Prostate gland (tissue), 2 donors: ENCODE data around the gene BTBD19. TPM values are rescaled to one million over a fixed set of nuclear protein-coding genes. Genes with fewer than 3 reads are reported as not detected.
"Not testable (repeated sequence)": the region's sequence is repeated elsewhere in the genome, so short reads cannot be mapped to it uniquely, and the experiment has no call there.

ENCODE experiments used
- DNase-seq: peaks from one replicate; pipeline ENCODE4 v3.0.0-alpha.2; 2019; ENCODE audit warnings: low spot score
- H3K27ac ChIP-seq, 2 donors: fragments of 200-600 bp; sonication (generic); 2 replicates each; pipeline ENCODE4 v1.5.1; 2017 to 2019
- H3K27me3 ChIP-seq: fragments of 200-600 bp; sonication (generic); replicated peaks from 2 replicates; pipeline ENCODE4 v1.5.1; 2019; ENCODE audit not compliant: insufficient read depth
- H3K36me3 ChIP-seq, 2 donors: fragments of 200-600 bp; sonication (generic); 1 replicate in 1 of 2; 2 replicates in 1 of 2; pipeline versions ENCODE4 v1.5.1 to v1.8.1; 2017 to 2019
- H3K4me1 ChIP-seq: fragments of 200-600 bp; sonication (generic); replicated peaks from 2 replicates; pipeline ENCODE4 v1.5.1; 2019
- H3K4me3 ChIP-seq, 2 donors: fragments of 200-600 bp; sonication (generic); 2 replicates each; pipeline ENCODE4 v1.5.1; 2017 to 2019
- H3K9me3 ChIP-seq: fragments of 200-600 bp; sonication (generic); 2 replicates; pipeline ENCODE4 v1.5.1; 2017
- POLR2A ChIP-seq: fragments of 450-650 bp; IDR thresholded peaks from one replicate; pipeline ENCODE4 v1.6.1; 2016; ENCODE audit warnings: antibody characterized with exemption, mild to moderate bottlenecking
- POLR2AphosphoS5 ChIP-seq: sonication (generic); formaldehyde crosslinking; IDR thresholded peaks from one replicate; pipeline ENCODE4 v1.6.1; 2017; ENCODE audit warnings: antibody characterized with exemption
- WGBS: methylation state at CpG from one replicate; pipeline ENCODE4 v1.1.5; 2018; 5-methylcytosine and 5-hydroxymethylcytosine counted together
- intact Hi-C: fragments of 100-400 bp; cut with DNase I; formaldehyde crosslinking; loops from one replicate; pipeline ENCODE4 v1.14.2; 2022
- total RNA-seq, 2 donors: library from RNA; depleted of rRNA; stranded (reverse); fragments of >200 nt; gene quantifications; one replicate each; pipeline ENCODE4 v1.1.0, GENCODE V29; 2016
- TF ChIP-seq, protein P1 (sequence below), 4 experiments: fragments of 200-600 bp in 2 of 4; fragments of 450-650 bp in 2 of 4; sonication (generic) in 2 of 4; IDR thresholded peaks; 1 replicate in 3 of 4; 2 replicates in 1 of 4; pipeline ENCODE4 v1.5.1; 2016 to 2019; ENCODE audit warnings: antibody characterized with exemption in 4 of 4, mild to moderate bottlenecking in 2 of 4, moderate library complexity in 2 of 4

Gene BTBD19
- total RNA-seq, 2 donors from 2014 or later: 0.50 to 10.5 TPM

DNA sequence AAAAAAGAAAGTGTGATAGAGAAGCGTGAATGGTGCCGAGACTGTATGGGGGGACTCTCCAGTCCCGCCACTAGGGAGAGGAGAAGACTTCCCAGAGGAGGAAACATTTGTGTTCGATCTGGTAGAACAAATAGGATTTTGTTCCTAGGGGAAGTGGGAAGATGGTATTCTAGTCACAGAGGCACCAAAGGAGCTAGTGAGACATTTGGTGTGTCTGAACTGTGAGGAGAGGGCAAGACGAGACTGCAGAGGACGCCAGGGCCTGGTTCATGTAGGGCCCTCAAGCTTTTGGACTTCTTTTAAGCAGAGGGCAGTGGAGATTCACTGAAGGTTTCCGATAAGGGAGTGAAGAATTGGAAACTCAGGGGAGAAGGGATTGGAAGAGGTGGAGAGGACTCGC, 2.9 kb downstream of the BTBD19 start:
- no peak for TF ChIP-seq POLR2AphosphoS5
- no peak for TF ChIP-seq POLR2A
- TF ChIP-seq, protein P1, sequence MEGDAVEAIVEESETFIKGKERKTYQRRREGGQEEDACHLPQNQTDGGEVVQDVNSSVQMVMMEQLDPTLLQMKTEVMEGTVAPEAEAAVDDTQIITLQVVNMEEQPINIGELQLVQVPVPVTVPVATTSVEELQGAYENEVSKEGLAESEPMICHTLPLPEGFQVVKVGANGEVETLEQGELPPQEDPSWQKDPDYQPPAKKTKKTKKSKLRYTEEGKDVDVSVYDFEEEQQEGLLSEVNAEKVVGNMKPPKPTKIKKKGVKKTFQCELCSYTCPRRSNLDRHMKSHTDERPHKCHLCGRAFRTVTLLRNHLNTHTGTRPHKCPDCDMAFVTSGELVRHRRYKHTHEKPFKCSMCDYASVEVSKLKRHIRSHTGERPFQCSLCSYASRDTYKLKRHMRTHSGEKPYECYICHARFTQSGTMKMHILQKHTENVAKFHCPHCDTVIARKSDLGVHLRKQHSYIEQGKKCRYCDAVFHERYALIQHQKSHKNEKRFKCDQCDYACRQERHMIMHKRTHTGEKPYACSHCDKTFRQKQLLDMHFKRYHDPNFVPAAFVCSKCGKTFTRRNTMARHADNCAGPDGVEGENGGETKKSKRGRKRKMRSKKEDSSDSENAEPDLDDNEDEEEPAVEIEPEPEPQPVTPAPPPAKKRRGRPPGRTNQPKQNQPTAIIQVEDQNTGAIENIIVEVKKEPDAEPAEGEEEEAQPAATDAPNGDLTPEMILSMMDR (IDR thresholded peaks at IDR 0.05): no peak
- 80% methylated on average over 8 of the region's 8 CpGs for WGBS
- Histone ChIP-seq H3K27me3 (no peaks in the 10 kb centered on the region), H3K9me3 (no peaks in the 10 kb centered on the region), H3K4me1 (peaks cover 10% of the 10 kb centered on the region), H3K36me3 (no peaks in the 10 kb centered on the region), H3K27ac (no peak overlapping the region), H3K4me3 (no peak overlapping the region)
- intact Hi-C loops: no loop called here
- DNase-seq: no peak

- DNase-seq: no peak
- H3K4me1 ChIP-seq: peaks cover 8% of the 10 kb centered on the region
- no peaks in the 10 kb centered on the region for H3K27me3 ChIP-seq
- H3K9me3 ChIP-seq: no peaks in the 10 kb centered on the region
- WGBS: 53% methylated on average over 47 of the region's 48 CpGs
- no peaks in the 10 kb centered on the region for H3K36me3 ChIP-seq
- TF ChIP-seq POLR2AphosphoS5: no peak
- TF ChIP-seq, protein P1 (IDR thresholded peaks at IDR 0.05): no peak
- no peak for TF ChIP-seq POLR2A
- intact Hi-C loops: no loop called here
- peak overlapping the region; percentile 70 to 79 for H3K27ac ChIP-seq
- H3K4me3 ChIP-seq: peak overlapping the region; percentile 34 to 43
These were observed 4.7 kb downstream of the BTBD19 start for GRCh38 chr1:44812822-44813543.

- H3K36me3 ChIP-seq, DNase-seq, H3K27ac ChIP-seq, H3K4me1 ChIP-seq, H3K9me3 ChIP-seq, H3K4me3 ChIP-seq, intact Hi-C loops, H3K27me3 ChIP-seq: not testable (repeated sequence)
- WGBS: 87% methylated on average over 9 of the region's 9 CpGs
These were observed 7.6 kb downstream of the BTBD19 start for GRCh38 chr1:44815926-44816325.

GRCh38 chr1:44817307-44817706, 9.0 kb downstream of the BTBD19 start:
- Histone ChIP-seq H3K4me3 (no peak overlapping the region), H3K4me1 (no peaks in the 10 kb centered on the region), H3K27me3 (no peaks in the 10 kb centered on the region), H3K27ac (no peak overlapping the region), H3K36me3 (no peaks in the 10 kb centered on the region), H3K9me3 (no peaks in the 10 kb centered on the region)
- no peak for DNase-seq
- intact Hi-C loops: no loop called here
- TF ChIP-seq POLR2AphosphoS5: no peak
- TF ChIP-seq POLR2A: no peak
- TF ChIP-seq, protein P1 (IDR thresholded peaks at IDR 0.05): no peak
- whole genome bisulfite sequencing: 83% methylated on average over 2 of the region's 2 CpGs

DNA sequence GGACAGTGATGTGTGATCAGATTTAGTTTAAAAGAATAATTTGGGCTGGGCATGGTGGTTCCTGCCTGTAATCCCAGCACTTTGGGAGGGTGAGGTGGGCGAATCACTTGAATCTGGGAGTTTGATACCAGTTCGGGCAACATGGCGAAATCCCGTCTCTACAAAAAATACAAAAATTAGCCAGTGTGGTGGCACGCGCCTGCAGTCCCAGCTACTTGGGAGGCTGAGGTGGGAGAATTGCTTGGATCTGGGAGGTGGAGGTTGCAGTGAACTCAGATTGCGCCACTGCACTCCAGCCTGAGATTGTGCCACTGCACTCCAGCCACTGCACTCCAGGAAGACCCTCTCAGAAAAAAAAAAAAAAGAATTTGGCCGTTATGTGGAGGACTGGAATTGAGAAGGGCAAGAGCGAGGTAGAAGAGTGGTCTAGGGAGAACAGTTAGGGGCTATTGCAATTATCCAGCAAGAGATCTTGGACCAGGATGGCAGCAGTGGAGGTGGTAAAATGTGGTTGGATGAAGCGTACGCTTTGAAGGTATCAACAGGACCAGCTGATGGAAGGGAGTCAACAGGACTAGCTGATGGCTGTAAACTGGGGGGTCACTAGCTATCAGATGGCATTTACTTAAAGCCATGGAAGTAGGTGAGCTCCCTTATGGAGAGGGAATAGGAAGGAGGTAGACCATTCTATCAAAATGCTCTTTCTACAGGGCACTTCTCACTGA, 9.6 kb downstream of the BTBD19 start:
- TF ChIP-seq POLR2AphosphoS5 (no peak), POLR2A (no peak)
- TF ChIP-seq, protein P1 (IDR thresholded peaks at IDR 0.05): no peak
- no peak for DNase-seq
- Histone ChIP-seq H3K9me3 (no peaks in the 10 kb centered on the region), H3K27ac (no peak overlapping the region), H3K36me3 (no peaks in the 10 kb centered on the region), H3K4me1 (no peaks in the 10 kb centered on the region), H3K27me3 (no peaks in the 10 kb centered on the region), H3K4me3 (no peak overlapping the region)
- intact Hi-C loops: no loop called here
- WGBS: 97% methylated on average over 11 of the region's 11 CpGs
